Neuronal stem cell (in vitro differentiated cells): ENCODE results near the gene CPSF4.

Experiments
- DNase-seq: peaks from one replicate; pipeline ENCODE4 v3.0.0-alpha.2; 2013; ENCODE audit warnings: low spot score
- H2AFZ ChIP-seq: one replicate; pipeline ENCODE4 v1.6.1; 2013; ENCODE audit warnings: mild to moderate bottlenecking, low read length, inconsistent platforms
- H2AK5ac ChIP-seq: 2 replicates; pipeline ENCODE4 v1.6.1; 2013; ENCODE audit warnings: low read depth, mild to moderate bottlenecking, inconsistent platforms, low read length, moderate library complexity, mixed read lengths
- H2BK120ac ChIP-seq: 2 replicates; pipeline ENCODE4 v1.6.1; 2013; ENCODE audit warnings: low read depth, mild to moderate bottlenecking, inconsistent platforms, low read length, moderate library complexity, mixed read lengths
- H2BK12ac ChIP-seq: one replicate; pipeline ENCODE4 v1.6.1; 2013; ENCODE audit warnings: low read length, inconsistent platforms
- H2BK15ac ChIP-seq: 2 replicates; pipeline ENCODE4 v1.6.1; 2013; ENCODE audit warnings: mild to moderate bottlenecking, low read length, inconsistent platforms, mixed read lengths
- H2BK5ac ChIP-seq: one replicate; pipeline ENCODE4 v1.6.1; 2013; ENCODE audit warnings: inconsistent platforms, mild to moderate bottlenecking, low read length, moderate library complexity
- H3K14ac ChIP-seq: one replicate; pipeline ENCODE4 v1.6.1; 2013; ENCODE audit warnings: low read length, inconsistent platforms
- H3K18ac ChIP-seq: 2 replicates; pipeline ENCODE4 v1.6.1; 2013; ENCODE audit warnings: low read length, inconsistent platforms
- H3K23ac ChIP-seq: 2 replicates; pipeline ENCODE4 v1.6.1; 2013; ENCODE audit warnings: low read depth, mild to moderate bottlenecking, mixed read lengths, low read length, inconsistent platforms; ENCODE audit not compliant: poor library complexity
- H3K27ac ChIP-seq: replicated peaks from 3 replicates; pipeline ENCODE4 v1.5.1; 2013; ENCODE audit warnings: low read length, inconsistent platforms
- H3K27me3 ChIP-seq, 3 experiments: 2 replicates each; pipeline ENCODE4 v1.6.1; 2013; ENCODE audit warnings: low read length in 3 of 3, mild to moderate bottlenecking in 2 of 3, inconsistent platforms in 1 of 3, low read depth in 1 of 3, mixed read lengths in 1 of 3, moderate library complexity in 1 of 3; ENCODE audit not compliant: control insufficient read depth in 3 of 3, insufficient read depth in 3 of 3
- H3K36me3 ChIP-seq, 2 donors: replicated peaks in 1 of 2; 2 replicates each; pipeline ENCODE4 v1.6.1; 2013; ENCODE audit warnings: low read length in 2 of 2; ENCODE audit not compliant: control insufficient read depth in 2 of 2, insufficient read depth in 2 of 2
- H3K4ac ChIP-seq: 2 replicates; pipeline ENCODE4 v1.6.1; 2013; ENCODE audit warnings: inconsistent platforms, mild to moderate bottlenecking, low read length, moderate library complexity
- H3K4me1 ChIP-seq, 2 donors: 1 replicate in 1 of 2; 2 replicates in 1 of 2; pipeline ENCODE4 v1.6.1; 2013; ENCODE audit warnings: low read length in 2 of 2, low read depth in 1 of 2; ENCODE audit not compliant: control insufficient read depth in 2 of 2, insufficient read depth in 1 of 2
- H3K4me2 ChIP-seq: one replicate; pipeline ENCODE4 v1.6.1; 2013; ENCODE audit warnings: mild to moderate bottlenecking, low read length, inconsistent platforms; ENCODE audit not compliant: insufficient read depth, poor library complexity, severe bottlenecking
- H3K4me3 ChIP-seq, 2 donors: 2 replicates each; pipeline ENCODE4 v1.5.1; 2013; ENCODE audit warnings: low read length in 2 of 2, mild to moderate bottlenecking in 2 of 2, inconsistent platforms in 1 of 2, moderate library complexity in 1 of 2
- H3K79me1 ChIP-seq: one replicate; pipeline ENCODE4 v1.6.1; 2013; ENCODE audit warnings: low read depth, mild to moderate bottlenecking, inconsistent platforms, low read length, moderate library complexity
- H3K9ac ChIP-seq: one replicate; pipeline ENCODE4 v1.6.1; 2013; ENCODE audit warnings: mild to moderate bottlenecking, low read depth, low read length, inconsistent platforms; ENCODE audit not compliant: poor library complexity
- H3K9me3 ChIP-seq, 2 donors: replicated peaks in 1 of 2; 2 replicates each; pipeline versions ENCODE3 to v1.6.1; 2013; ENCODE audit warnings: low read length in 2 of 2, mild to moderate bottlenecking in 2 of 2, inconsistent platforms in 1 of 2, low read depth in 1 of 2, mixed read lengths in 1 of 2, moderate library complexity in 1 of 2; ENCODE audit not compliant: control insufficient read depth in 2 of 2, insufficient read depth in 1 of 2
- H4K8ac ChIP-seq: one replicate; pipeline ENCODE4 v1.6.1; 2013; ENCODE audit warnings: low read depth, mild to moderate bottlenecking, inconsistent platforms, low read length, moderate library complexity
- H4K91ac ChIP-seq: one replicate; pipeline ENCODE4 v1.6.1; 2013; ENCODE audit warnings: low read length, low read depth, mild to moderate bottlenecking, inconsistent platforms; ENCODE audit not compliant: poor library complexity
- WGBS, 2 donors: extraction: QIAGEN DNeasy Blood & Tissue Kit; methylation state at CpG; one replicate each; pipeline ENCODE4 v1.1.7; 2013; ENCODE audit warnings: missing lambda C conversion rate in 2 of 2, mixed read lengths in 1 of 2; ENCODE audit not compliant: insufficient read length in 2 of 2, insufficient replicate concordance in 1 of 2; ENCODE audit errors: extremely low coverage in 2 of 2; 5-methylcytosine and 5-hydroxymethylcytosine counted together

The CPSF4 gene

GRCh38 chr7:99457650-99458493 is 19.1 kb downstream of the CPSF4 start:
- H3K79me1 ChIP-seq: peaks cover 12% of the 10 kb centered on the region
- no peak overlapping the region for H3K4me3 ChIP-seq
- no peak overlapping the region for H3K14ac ChIP-seq
- H3K4ac ChIP-seq: no peak overlapping the region
- peak overlapping the region; percentile 6 for H3K23ac ChIP-seq
- no peaks in the 10 kb centered on the region for H3K4me1 ChIP-seq
- WGBS, 2 donors: no CpG with 5 or more reads among the region's 26 CpGs
- no peak overlapping the region for H2BK12ac ChIP-seq
- no peak overlapping the region for H2BK15ac ChIP-seq
- DNase-seq: no peak
- no peak overlapping the region for H2BK5ac ChIP-seq
- peak overlapping the region; percentile 25 for H3K9ac ChIP-seq
- no peak overlapping the region for H3K27ac ChIP-seq
- no peaks in the 10 kb centered on the region for H3K27me3 ChIP-seq
- H3K36me3 ChIP-seq: peaks cover 59 to 87% of the 10 kb centered on the region in 2 donors
- H3K4me2 ChIP-seq: no peak overlapping the region
- no peak overlapping the region for H2BK120ac ChIP-seq
- no peak overlapping the region for H3K18ac ChIP-seq
- no peak overlapping the region for H4K8ac ChIP-seq
- H3K9me3 ChIP-seq: peaks cover 0 to 5% of the 10 kb centered on the region in 2 donors
- H4K91ac ChIP-seq: no peak overlapping the region
- H2AFZ ChIP-seq: no peak overlapping the region
- H2AK5ac ChIP-seq: no peak overlapping the region

GRCh38 chr7:99459087-99459486 is 20.3 kb downstream of the CPSF4 start:
- H2AFZ ChIP-seq: no peak overlapping the region
- H3K79me1 ChIP-seq: peaks cover 12% of the 10 kb centered on the region
- H3K9ac ChIP-seq: no peak overlapping the region
- no peak overlapping the region for H3K27ac ChIP-seq
- H3K36me3 ChIP-seq: peaks cover 52 to 87% of the 10 kb centered on the region in 2 donors
- no peak overlapping the region for H4K8ac ChIP-seq
- no peak overlapping the region for H3K4me2 ChIP-seq
- H2BK15ac ChIP-seq: no peak overlapping the region
- no peak overlapping the region for H2BK120ac ChIP-seq
- H3K9me3 ChIP-seq: peaks cover 0 to 5% of the 10 kb centered on the region in 2 donors
- H2BK12ac ChIP-seq: no peak overlapping the region
- no peak overlapping the region for H3K4ac ChIP-seq
- H4K91ac ChIP-seq: no peak overlapping the region
- H3K4me3 ChIP-seq: no peak overlapping the region
- H3K14ac ChIP-seq: no peak overlapping the region
- no peak for DNase-seq
- no peaks in the 10 kb centered on the region for H3K27me3 ChIP-seq
- no peak overlapping the region for H2AK5ac ChIP-seq
- no peak overlapping the region for H3K23ac ChIP-seq
- no peak overlapping the region for H3K18ac ChIP-seq
- H2BK5ac ChIP-seq: no peak overlapping the region
- WGBS, 2 donors: no CpG with 5 or more reads among the region's 8 CpGs
- H3K4me1 ChIP-seq: no peaks in the 10 kb centered on the region

GRCh38 chr7:99460651-99461050 is 21.9 kb downstream of the CPSF4 start:
- no peak overlapping the region for H4K91ac ChIP-seq
- H3K4ac ChIP-seq: no peak overlapping the region
- peaks cover 14% of the 10 kb centered on the region for H3K79me1 ChIP-seq
- H2AK5ac ChIP-seq: no peak overlapping the region
- H3K4me2 ChIP-seq: no peak overlapping the region
- no CpG with 5 or more reads among the region's 11 CpGs for WGBS, 2 donors
- no peak overlapping the region for H2BK5ac ChIP-seq
- H3K4me3 ChIP-seq: no peak overlapping the region
- no peak for DNase-seq
- H3K18ac ChIP-seq: no peak overlapping the region
- H3K9me3 ChIP-seq: peaks cover 0 to 5% of the 10 kb centered on the region in 2 donors
- H3K4me1 ChIP-seq: peaks cover 0 to 1% of the 10 kb centered on the region in 2 donors
- no peak overlapping the region for H3K23ac ChIP-seq
- H3K14ac ChIP-seq: no peak overlapping the region
- H3K27me3 ChIP-seq: no peaks in the 10 kb centered on the region
- no peak overlapping the region for H2BK12ac ChIP-seq
- no peak overlapping the region for H2BK120ac ChIP-seq
- H2AFZ ChIP-seq: no peak overlapping the region
- no peak overlapping the region for H3K9ac ChIP-seq
- H3K36me3 ChIP-seq: peaks cover 44 to 73% of the 10 kb centered on the region in 2 donors
- H3K27ac ChIP-seq: no peak overlapping the region
- no peak overlapping the region for H2BK15ac ChIP-seq
- no peak overlapping the region for H4K8ac ChIP-seq

GRCh38 chr7:99461221-99461620 is 22.5 kb downstream of the CPSF4 start:
- Histone ChIP-seq H3K4me2 (no peak overlapping the region), H2AK5ac (no peak overlapping the region), H3K79me1 (peaks cover 16% of the 10 kb centered on the region), H4K91ac (no peak overlapping the region), H2BK5ac (no peak overlapping the region), H3K4me1 (peaks cover 0 to 1% of the 10 kb centered on the region in 2 donors), H3K14ac (no peak overlapping the region), H2BK12ac (no peak overlapping the region), H3K9me3 (peaks cover 0 to 5% of the 10 kb centered on the region in 2 donors), H4K8ac (no peak overlapping the region), H3K36me3 (peaks cover 40 to 67% of the 10 kb centered on the region in 2 donors), H3K23ac (no peak overlapping the region), H3K27me3 (no peaks in the 10 kb centered on the region), H3K18ac (no peak overlapping the region), H3K9ac (no peak overlapping the region), H2BK15ac (no peak overlapping the region), H3K4me3 (no peak overlapping the region), H3K27ac (no peak overlapping the region), H2BK120ac (no peak overlapping the region), H3K4ac (no peak overlapping the region), H2AFZ (no peak overlapping the region)
- WGBS, 2 donors: no CpG with 5 or more reads among the region's 2 CpGs
- DNase-seq: no peak
